Measurements from ENCODE around the gene TNFRSF8. TPM values are rescaled to one million over a fixed set of nuclear protein-coding genes. Genes with fewer than 3 reads are reported as not detected.

Gene TNFRSF8
- total RNA-seq, 3 donors from 2014 or later (not counting 1 experiment from before 2014, with no cell fraction given): 0.34 to 1.7 (median 0.50) TPM

GRCh38 chr1:12145616-12146342 lies 82.7 kb downstream of the TNFRSF8 start:
- no peaks in the 10 kb centered on the region for H3K36me3 ChIP-seq (ENCODE audit: control insufficient read depth, insufficient read depth, low read length)
- ATAC-seq: no peak
- Mint-ChIP-seq H3K27me3 (ENCODE audit: low read depth in 2 of 2) (no peaks in the 10 kb centered on the region), H3K9me3 (peaks cover 0 to 2% of the 10 kb centered on the region in 2 donors), H3K4me3 (no peak overlapping the region), H3K36me3 (no peaks in the 10 kb centered on the region), H3K4me1 (peaks cover 44 to 58% of the 10 kb centered on the region in 2 donors), H3K27ac (peak overlapping the region; percentile 64 to 76)
- peaks cover 88% of the 10 kb centered on the region for H3K4me1 ChIP-seq (ENCODE audit: control insufficient read depth, insufficient read depth, low read length)
- no peak overlapping the region for H3K27ac ChIP-seq (ENCODE audit: low read length)
- intact Hi-C loops (cut with micrococcal nuclease): no loop called here
- no peak for DNase-seq
- peaks cover 4% of the 10 kb centered on the region for H3K9me3 ChIP-seq (ENCODE audit: control insufficient read depth, insufficient read depth, low read length)
- TF ChIP-seq CTCF (IDR thresholded peaks at IDR 0.05): no peak
- WGBS (ENCODE audit: insufficient coverage): 94% methylated on average over 9 of the region's 12 CpGs
- H3K27me3 ChIP-seq (ENCODE audit: control insufficient read depth, insufficient read depth, low read length): no peaks in the 10 kb centered on the region
- H3K4me3 ChIP-seq (ENCODE audit: low read length): no peak overlapping the region

- no peaks in the 10 kb centered on the region for H3K36me3 Mint-ChIP-seq
- DNase-seq (no peak), ATAC-seq (no peak)
- H3K27me3 Mint-ChIP-seq (ENCODE audit: low read depth in 2 of 2): no peaks in the 10 kb centered on the region
- no peak for TF ChIP-seq CTCF (IDR thresholded peaks at IDR 0.05)
- peaks cover 89% of the 10 kb centered on the region for H3K4me1 ChIP-seq (ENCODE audit: control insufficient read depth, insufficient read depth, low read length)
- H3K36me3 ChIP-seq (ENCODE audit: control insufficient read depth, insufficient read depth, low read length): no peaks in the 10 kb centered on the region
- H3K27ac Mint-ChIP-seq: peak overlapping the region; percentile 76 to 81
- no peak overlapping the region for H3K4me3 ChIP-seq (ENCODE audit: low read length)
- H3K9me3 Mint-ChIP-seq: peaks cover 0 to 2% of the 10 kb centered on the region in 2 donors
- peaks cover 4% of the 10 kb centered on the region for H3K9me3 ChIP-seq (ENCODE audit: control insufficient read depth, insufficient read depth, low read length)
- H3K27ac ChIP-seq (ENCODE audit: low read length): no peak overlapping the region
- H3K27me3 ChIP-seq (ENCODE audit: control insufficient read depth, insufficient read depth, low read length): no peaks in the 10 kb centered on the region
- peaks cover 51 to 66% of the 10 kb centered on the region in 2 donors for H3K4me1 Mint-ChIP-seq
- 85% methylated on average over 20 of the region's 20 CpGs for WGBS (ENCODE audit: insufficient coverage)
- intact Hi-C loops (cut with micrococcal nuclease): no loop called here
- H3K4me3 Mint-ChIP-seq: peak overlapping the region; percentile 33
Observed at GRCh38 chr1:12146343-12147112, 83.4 kb downstream of the TNFRSF8 start.

GRCh38 chr1:12147201-12147701 lies 84.1 kb downstream of the TNFRSF8 start:
- Histone ChIP-seq H3K27ac (ENCODE audit: low read length) (no peak overlapping the region), H3K9me3 (ENCODE audit: control insufficient read depth, insufficient read depth, low read length) (peaks cover 4% of the 10 kb centered on the region), H3K4me1 (ENCODE audit: control insufficient read depth, insufficient read depth, low read length) (peaks cover 91% of the 10 kb centered on the region), H3K27me3 (ENCODE audit: control insufficient read depth, insufficient read depth, low read length) (no peaks in the 10 kb centered on the region), H3K4me3 (ENCODE audit: low read length) (no peak overlapping the region), H3K36me3 (ENCODE audit: control insufficient read depth, insufficient read depth, low read length) (no peaks in the 10 kb centered on the region)
- 77% methylated on average over 8 of the region's 8 CpGs for WGBS (ENCODE audit: insufficient coverage)
- no peaks in the 10 kb centered on the region for H3K36me3 Mint-ChIP-seq
- H3K27me3 Mint-ChIP-seq (ENCODE audit: low read depth in 2 of 2): no peaks in the 10 kb centered on the region
- no peak overlapping the region for H3K4me3 Mint-ChIP-seq
- peaks cover 59 to 73% of the 10 kb centered on the region in 2 donors for H3K4me1 Mint-ChIP-seq
- TF ChIP-seq CTCF (IDR thresholded peaks at IDR 0.05): no peak
- no peak for DNase-seq
- H3K9me3 Mint-ChIP-seq: peaks cover 0 to 2% of the 10 kb centered on the region in 2 donors
- ATAC-seq: no peak
- peak overlapping the region; percentile 81 to 98 for H3K27ac Mint-ChIP-seq
- intact Hi-C loops (cut with micrococcal nuclease): no loop called here
